Measurements from ENCODE around the gene TIMM44. TPM values are rescaled to one million over a fixed set of nuclear protein-coding genes. Genes with fewer than 3 reads are reported as not detected.
"Not testable (repeated sequence)": the region's sequence is repeated elsewhere in the genome, so short reads cannot be mapped to it uniquely, and the experiment has no call there.

The TIMM44 gene
- total RNA-seq, 1 donor = 34.2 TPM

DNA sequence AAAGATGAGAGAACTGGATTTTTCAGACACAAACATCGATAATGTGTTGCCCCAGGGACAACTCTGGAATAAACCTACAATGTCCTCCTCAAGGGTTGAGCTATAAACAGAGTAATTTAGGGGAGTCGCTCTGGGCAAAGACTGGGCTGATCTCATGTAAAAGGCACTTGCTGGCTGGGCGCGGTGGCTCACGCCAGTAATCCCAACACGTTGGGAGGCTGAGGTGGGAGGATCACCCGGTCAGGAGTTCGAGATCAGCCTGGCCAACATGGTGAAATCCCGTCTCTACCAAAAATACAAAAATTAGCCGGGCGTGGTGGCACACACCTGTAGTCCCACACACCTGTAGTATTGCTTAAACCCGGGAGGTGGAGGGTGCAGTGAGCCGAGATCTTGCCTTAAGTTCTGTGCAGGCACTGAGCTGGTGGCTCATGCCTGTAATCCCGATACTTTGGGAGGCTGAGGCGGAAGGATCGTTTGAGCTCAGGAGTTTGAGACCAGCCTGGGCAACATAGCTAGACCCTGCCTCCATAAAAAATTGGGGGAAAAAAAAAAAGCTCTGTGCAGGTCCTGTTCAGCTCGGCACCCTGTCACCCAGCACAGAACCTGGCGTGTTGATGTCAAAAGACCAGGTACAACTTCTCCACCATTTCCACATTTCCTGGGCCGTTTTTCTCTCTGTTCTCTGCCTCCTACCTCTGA lies 1.4 kb downstream of the TIMM44 start:
- H3K9me3 ChIP-seq (ENCODE audit: low read depth, low read length) = no peaks in the 10 kb centered on the region
- H3K4me3 ChIP-seq (ENCODE audit: low read length) = no peak overlapping the region
- peaks cover 22% of the 10 kb centered on the region for H3K4me1 ChIP-seq (ENCODE audit: insufficient read depth, low read length)
- no peaks in the 10 kb centered on the region for H3K27me3 ChIP-seq (ENCODE audit: insufficient read depth, low read length)

DNA sequence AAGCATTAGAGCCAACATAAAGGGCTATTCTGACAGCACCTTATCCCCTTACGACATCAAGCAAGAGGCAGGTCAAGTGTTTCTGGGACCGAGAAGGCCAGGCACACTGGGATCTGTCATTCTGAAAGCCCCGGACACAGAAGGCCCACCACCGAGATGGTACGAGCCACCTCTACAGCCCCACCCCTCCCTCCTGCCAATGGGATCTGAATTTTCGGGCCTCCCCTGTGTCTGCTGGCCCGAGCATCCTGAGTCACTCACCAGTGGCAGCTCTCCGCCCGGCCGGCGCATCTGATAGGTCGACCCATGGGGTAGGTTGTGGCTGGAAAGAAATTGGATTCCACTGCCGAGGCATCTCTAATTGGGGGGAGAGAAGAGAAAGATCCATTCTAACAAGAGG lies 2.6 kb downstream of the TIMM44 start:
- H3K9me3 ChIP-seq (ENCODE audit: low read depth, low read length) = no peaks in the 10 kb centered on the region
- H3K27me3 ChIP-seq (ENCODE audit: insufficient read depth, low read length) = no peaks in the 10 kb centered on the region
- no peak overlapping the region for H3K4me3 ChIP-seq (ENCODE audit: low read length)
- H3K4me1 ChIP-seq (ENCODE audit: insufficient read depth, low read length) = peaks cover 22% of the 10 kb centered on the region

DNA sequence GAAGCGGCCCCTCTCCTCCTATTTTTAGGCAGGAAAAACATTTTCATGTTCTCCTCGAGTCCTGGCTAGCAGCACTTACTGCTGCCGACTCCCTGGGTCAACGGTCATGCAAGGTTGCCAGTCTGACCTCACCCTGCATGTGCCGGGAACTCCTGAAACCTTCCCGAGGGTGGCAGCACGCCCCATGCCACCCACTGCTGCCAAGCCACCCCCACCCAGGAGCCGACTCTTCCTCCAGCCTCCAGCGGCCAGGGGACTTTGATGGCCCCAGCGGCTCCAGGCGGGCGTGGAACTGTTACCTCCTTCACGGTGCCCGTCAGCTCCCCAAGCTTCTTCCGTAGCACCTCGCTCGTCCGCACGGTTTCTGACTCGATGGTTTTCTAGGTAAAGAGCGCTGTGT lies 8.7 kb downstream of the TIMM44 start:
- H3K9me3 ChIP-seq (ENCODE audit: low read depth, low read length) = no peaks in the 10 kb centered on the region
- no peaks in the 10 kb centered on the region for H3K27me3 ChIP-seq (ENCODE audit: insufficient read depth, low read length)
- H3K4me3 ChIP-seq (ENCODE audit: low read length) = no peak overlapping the region
- no peaks in the 10 kb centered on the region for H3K4me1 ChIP-seq (ENCODE audit: insufficient read depth, low read length)

DNA sequence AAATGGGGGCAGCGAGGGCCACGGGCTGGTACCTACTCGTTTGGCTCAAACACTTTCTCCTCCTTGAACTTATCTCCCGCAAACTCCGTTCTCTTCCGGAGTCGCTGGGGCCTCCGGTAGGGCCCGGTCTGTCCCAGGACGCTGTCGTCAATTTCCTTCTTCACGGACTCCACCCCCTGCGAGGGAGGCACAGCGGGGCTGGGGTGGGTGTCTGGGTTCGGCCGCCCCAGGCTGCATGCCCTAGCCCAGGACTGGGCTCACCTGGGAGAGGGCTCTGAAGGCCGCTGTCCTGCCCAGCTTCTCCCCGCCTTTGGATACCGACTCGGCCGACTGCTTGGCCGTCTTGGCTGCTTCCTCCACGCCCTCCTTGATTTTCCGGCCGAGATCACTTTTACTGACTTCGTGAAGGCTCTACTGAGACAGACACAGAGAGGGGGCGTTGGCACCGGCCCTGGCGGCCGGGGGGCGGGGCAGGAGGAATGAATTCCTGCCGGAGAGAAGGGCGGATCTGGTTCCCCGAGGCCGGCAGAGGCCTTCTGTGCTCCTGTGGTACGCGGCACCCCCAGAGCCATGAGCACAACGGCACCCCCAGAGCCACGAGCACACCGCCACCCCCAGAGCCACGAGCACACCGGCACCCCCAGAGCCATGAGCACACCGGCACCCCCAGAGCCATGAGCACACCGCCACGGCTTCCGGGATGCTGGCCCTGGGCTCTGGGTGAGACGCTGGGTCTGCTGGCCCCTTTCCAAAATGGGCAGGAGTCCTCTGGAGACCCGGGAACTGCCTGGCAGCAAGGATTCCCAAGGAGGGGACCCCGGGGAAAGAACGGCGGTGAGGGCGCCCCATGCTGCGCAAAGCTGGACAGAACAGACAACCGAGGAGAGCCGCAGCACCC lies 9.4 kb downstream of the TIMM44 start:
- Histone ChIP-seq H3K4me3 (ENCODE audit: low read length) (no peak overlapping the region), H3K27me3 (ENCODE audit: insufficient read depth, low read length) (no peaks in the 10 kb centered on the region), H3K9me3 (ENCODE audit: low read depth, low read length) (no peaks in the 10 kb centered on the region), H3K4me1 (ENCODE audit: insufficient read depth, low read length) (no peaks in the 10 kb centered on the region)

DNA sequence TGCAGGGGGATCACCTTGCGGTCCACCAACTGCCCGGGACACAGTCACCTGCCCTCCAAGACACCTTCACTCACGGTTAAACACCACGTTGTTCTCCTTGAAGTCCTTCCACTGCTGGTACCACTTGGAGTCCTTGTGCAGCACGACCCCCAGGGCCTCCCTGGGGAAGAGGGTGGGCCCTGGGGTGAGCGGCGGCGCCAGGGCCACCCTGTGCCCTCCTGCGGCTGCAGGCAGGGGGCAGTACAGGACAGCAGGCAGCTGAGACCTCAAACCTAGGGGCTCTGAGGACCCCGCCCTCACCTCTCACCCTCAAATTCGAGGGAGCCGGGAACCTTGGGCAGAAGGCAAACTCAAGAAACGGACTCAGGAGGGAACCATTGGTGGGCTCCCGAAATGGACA lies 10.1 kb downstream of the TIMM44 start:
- Histone ChIP-seq H3K9me3 (ENCODE audit: low read depth, low read length) (no peaks in the 10 kb centered on the region), H3K4me1 (ENCODE audit: insufficient read depth, low read length) (no peaks in the 10 kb centered on the region), H3K27me3 (ENCODE audit: insufficient read depth, low read length) (no peaks in the 10 kb centered on the region), H3K4me3 (ENCODE audit: low read length) (no peak overlapping the region)

DNA sequence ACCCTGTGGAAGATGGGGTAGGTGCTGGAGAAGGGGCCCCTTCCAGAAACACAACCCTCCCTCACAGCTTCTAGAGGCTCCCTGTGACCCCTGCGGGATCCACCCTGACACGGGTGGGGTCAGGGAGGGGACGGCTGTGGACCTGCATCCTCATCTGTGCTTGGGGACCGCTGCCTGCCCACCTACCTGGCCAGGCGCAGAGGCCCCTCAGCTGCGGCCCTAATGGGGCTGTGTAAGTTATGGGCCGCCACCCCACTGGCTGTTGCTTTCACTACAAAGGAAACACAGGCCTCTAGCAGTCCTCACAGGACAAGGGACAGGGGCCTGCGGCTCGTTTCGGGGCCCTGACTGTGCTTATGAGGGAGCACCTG lies 10.6 kb downstream of the TIMM44 start:
- Histone ChIP-seq H3K27me3 (ENCODE audit: insufficient read depth, low read length) (no peaks in the 10 kb centered on the region), H3K4me3 (ENCODE audit: low read length) (no peak overlapping the region), H3K9me3 (ENCODE audit: low read depth, low read length) (no peaks in the 10 kb centered on the region), H3K4me1 (ENCODE audit: insufficient read depth, low read length) (no peaks in the 10 kb centered on the region)

DNA sequence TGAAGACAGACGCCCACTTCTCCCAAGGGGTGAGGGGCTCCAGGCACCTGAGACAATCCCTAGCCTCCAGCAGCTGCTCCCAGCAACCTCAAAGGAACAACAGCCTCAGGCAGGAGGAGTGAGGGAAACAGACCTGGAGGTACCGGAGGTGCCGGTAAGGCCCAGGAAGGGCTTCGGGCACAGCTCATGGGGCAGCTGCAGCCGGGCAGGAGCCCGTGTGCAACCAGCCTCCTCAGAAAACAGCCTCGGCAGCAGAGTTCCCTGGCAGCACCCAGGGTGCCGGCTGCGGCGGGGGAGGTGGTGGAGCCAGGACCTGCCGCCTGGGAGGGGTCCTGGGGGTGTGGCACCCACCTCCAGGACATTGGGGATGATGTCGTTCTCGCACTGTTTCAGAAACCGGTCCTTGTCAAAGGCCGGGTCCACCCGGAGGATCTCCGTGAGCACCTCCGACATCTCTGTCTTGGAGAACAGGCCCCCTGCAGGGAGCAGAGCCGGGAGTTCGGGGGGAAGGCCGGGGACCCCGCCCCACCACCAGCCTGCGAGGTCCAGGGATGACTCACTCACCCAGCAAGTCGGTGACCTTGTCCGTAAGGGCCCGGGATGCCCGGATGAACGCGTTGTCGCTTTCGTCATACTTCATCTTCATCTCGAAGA lies 11.1 kb downstream of the TIMM44 start:
- no peaks in the 10 kb centered on the region for H3K27me3 ChIP-seq (ENCODE audit: insufficient read depth, low read length)
- no peaks in the 10 kb centered on the region for H3K9me3 ChIP-seq (ENCODE audit: low read depth, low read length)
- no peaks in the 10 kb centered on the region for H3K4me1 ChIP-seq (ENCODE audit: insufficient read depth, low read length)
- no peak overlapping the region for H3K4me3 ChIP-seq (ENCODE audit: low read length)

DNA sequence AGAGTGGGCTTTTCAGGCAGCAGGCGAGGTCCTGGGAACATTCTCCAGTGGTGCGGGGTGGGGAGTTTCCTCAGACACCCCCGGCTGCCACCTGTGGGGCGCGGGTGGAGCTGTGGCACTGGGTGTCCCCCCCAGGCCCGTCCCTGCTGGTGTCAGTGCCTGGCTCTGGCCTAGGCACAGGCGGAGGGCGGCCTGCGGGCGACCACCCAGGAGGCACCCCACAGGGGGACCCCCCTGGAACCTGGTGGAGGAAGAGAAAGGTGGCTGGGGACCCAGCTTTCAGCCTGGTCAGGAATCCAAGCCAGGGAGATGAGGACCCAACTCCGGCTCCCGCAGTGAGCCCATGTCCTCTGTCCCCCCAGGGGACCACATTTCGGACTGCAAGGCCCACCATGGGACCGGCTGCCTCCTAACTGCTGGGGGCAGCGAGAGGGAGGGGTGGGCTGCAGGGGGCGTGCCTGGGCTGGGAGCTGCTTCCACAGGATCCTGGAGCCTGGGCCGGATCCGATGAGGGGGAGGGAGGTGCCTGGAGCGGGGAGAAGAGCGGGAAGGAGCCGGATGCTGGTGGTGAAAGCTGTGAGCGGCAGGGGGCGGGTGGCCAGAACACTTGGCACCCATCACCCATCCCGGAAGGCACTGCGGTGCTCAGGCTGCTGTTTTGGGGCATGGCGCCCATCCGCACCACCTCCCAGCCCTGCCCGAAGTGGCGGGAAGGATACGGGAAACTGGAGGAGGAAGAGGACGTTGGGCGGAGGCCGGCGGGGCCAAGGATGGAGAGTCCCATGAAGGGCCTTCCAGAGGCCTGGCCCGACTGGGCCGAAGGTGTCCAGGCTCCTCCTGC lies 12.0 kb downstream of the TIMM44 start:
- no peaks in the 10 kb centered on the region for H3K27me3 ChIP-seq (ENCODE audit: insufficient read depth, low read length)

DNA sequence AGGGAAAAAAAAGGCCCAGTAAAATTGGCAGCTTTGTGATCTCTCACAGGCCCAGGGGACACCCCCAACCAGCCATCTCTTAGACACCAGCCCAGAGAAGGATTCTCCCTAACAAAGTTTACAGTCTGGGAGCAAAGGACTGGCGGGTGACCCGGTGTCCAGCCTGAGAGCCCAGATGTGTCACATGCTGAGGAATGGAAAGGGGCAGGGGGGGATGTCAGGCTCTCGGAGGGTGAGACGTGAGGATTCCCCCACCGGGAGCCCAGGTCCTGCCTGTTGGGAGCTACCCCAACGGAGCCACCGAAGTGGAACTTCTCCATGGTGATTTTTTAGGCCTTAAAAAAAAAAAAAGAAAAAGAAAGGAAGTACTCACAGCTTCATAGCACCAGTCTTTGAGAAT lies 12.7 kb downstream of the TIMM44 start:
- H3K27me3 ChIP-seq (ENCODE audit: insufficient read depth, low read length) = no peaks in the 10 kb centered on the region
- H3K4me1 ChIP-seq (ENCODE audit: insufficient read depth, low read length) = peaks cover 4% of the 10 kb centered on the region
- H3K9me3 ChIP-seq (ENCODE audit: low read depth, low read length) = no peaks in the 10 kb centered on the region
- no peak overlapping the region for H3K4me3 ChIP-seq (ENCODE audit: low read length)

More for the DNA sequence above, 12.0 kb downstream of the TIMM44 start:
- Histone ChIP-seq H3K4me1 (ENCODE audit: insufficient read depth, low read length) (peaks cover under 1% of the 10 kb centered on the region), H3K4me3 (ENCODE audit: low read length) (no peak overlapping the region), H3K9me3 (ENCODE audit: low read depth, low read length) (no peaks in the 10 kb centered on the region)

DNA sequence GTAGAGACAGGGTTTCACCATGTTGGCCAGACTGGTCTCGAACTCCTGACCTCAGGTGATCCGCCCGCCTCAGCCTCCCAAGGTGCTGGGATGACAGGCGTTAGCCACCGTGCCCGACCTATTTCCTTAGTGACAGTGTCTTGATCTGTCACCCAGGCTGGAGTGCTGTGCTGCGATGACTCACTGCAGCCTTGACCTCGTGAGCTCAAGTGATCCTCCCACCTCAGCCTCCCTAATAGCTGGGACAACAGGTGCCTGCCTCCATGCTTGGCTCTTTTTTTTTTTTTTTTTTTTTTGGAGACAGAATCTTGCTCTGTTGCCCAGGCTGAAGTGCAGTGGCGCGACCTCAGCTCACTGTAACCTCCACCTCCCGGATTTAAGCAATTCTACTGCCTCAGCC lies 13.4 kb downstream of the TIMM44 start:
- H3K4me1 ChIP-seq (ENCODE audit: insufficient read depth, low read length) = peaks cover 10% of the 10 kb centered on the region
- H3K27me3 ChIP-seq (ENCODE audit: insufficient read depth, low read length); H3K9me3 ChIP-seq (ENCODE audit: low read depth, low read length); H3K4me3 ChIP-seq (ENCODE audit: low read length): not testable (repeated sequence)

DNA sequence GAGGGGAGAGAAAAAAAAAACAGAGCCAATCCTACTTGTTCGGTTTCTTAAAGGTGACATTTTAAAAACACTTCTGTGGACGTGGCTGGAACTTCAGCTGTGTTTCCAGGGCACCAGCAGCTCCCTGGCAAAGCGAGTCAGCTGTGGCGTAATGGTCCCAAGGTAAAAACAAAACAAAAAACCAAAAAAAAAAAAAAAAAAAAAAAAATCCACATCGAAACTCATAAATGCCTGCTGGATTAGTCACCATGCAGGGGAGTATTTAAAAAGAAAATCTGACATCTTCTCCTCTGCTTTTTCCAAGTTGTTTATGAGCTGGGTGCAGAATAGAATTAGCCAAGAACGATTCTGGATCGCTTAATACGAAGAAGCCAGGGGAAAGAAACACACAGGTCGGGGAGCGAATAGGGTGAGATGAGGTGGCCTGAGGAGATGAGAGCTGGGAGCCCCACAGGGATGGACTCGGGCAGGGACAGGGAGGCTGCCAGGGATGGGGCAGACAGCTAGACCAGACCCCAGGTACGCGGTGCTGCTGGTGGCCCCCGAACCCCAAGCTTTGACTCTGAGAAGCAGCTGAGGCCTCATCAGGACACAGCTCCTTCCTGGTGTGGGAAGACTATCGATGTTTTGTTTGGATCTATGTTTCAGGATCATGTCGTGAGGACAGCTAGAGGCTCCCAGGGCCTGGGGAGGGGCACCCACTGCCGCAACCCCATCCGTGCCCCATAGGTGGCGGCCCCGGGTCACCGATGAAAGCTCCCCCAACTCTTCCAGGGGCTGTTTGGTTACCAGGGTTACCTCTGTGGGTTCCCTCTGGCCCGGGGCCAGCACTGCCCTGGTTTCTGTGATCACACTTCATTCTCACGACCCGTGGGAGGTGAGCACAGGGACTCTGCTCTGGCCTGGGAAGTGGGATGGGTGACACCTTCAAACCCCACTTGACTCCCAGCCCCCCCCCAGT lies 14.4 kb downstream of the TIMM44 start:
- Histone ChIP-seq H3K4me1 (ENCODE audit: insufficient read depth, low read length) (peaks cover 12% of the 10 kb centered on the region), H3K4me3 (ENCODE audit: low read length) (no peak overlapping the region), H3K9me3 (ENCODE audit: low read depth, low read length) (no peaks in the 10 kb centered on the region), H3K27me3 (ENCODE audit: insufficient read depth, low read length) (no peaks in the 10 kb centered on the region)

DNA sequence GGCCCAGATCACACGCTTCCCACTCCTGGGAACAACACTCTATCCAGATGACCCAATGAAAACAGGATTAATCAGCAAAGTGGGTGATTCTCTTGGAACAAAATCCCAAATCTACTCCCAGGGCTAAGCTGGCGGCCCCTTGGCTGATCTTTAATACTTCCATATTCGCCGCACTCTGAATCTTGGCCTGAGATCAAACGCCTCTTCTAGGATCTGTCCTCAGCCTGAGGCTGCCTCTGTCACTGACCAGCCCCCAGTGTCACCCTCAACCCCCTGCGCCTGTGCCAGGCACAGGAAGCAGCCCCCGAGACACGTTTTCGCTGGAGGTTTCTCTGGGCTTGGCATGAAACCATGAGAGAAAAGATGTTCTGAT lies 15.1 kb downstream of the TIMM44 start:
- no peaks in the 10 kb centered on the region for H3K9me3 ChIP-seq (ENCODE audit: low read depth, low read length)
- no peaks in the 10 kb centered on the region for H3K27me3 ChIP-seq (ENCODE audit: insufficient read depth, low read length)
- H3K4me1 ChIP-seq (ENCODE audit: insufficient read depth, low read length) = peaks cover 12% of the 10 kb centered on the region
- no peak overlapping the region for H3K4me3 ChIP-seq (ENCODE audit: low read length)

DNA sequence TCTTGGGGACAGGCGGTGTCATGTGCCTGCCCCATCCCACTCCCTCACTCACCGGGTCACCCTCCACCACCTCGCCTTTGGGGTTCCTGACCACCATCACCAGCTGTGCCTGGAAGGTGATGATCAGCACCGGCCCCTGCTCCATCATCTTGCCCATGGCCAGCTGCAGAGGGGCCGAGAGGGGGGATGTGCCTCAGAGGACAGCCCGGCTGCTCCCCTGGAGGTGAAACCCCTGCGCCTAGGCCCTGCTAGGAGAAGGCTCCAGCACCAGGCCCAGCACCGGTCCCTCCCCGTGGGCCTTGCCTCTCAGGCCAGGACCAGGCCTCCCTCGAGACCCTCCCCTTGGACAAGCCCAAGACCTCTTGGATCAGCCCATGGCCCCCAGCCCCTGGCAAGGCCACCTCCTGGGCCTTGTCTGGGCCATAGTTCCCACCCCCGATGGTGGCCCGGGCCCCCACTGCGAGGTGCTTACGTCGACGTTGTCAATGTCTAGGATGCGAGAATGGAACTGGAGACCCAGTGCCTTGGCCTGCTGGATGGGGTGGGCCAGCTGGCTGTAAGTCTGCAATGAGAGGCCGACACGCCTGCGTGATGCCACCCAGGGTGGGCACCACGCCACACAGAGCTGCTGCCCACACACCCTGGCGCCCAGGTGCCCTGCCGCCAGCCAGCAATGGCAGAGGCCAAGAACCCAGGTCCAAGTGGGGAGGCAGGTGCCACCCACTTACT lies 15.7 kb downstream of the TIMM44 start:
- H3K27me3 ChIP-seq (ENCODE audit: insufficient read depth, low read length) = no peaks in the 10 kb centered on the region
- peaks cover 12% of the 10 kb centered on the region for H3K4me1 ChIP-seq (ENCODE audit: insufficient read depth, low read length)
- H3K4me3 ChIP-seq (ENCODE audit: low read length) = no peak overlapping the region
- no peaks in the 10 kb centered on the region for H3K9me3 ChIP-seq (ENCODE audit: low read depth, low read length)

All from mononuclear cell (primary cell).